HepG2 (cell line): ENCODE data around the gene PLSCR5. TPM values are rescaled to one million over a fixed set of nuclear protein-coding genes. Genes with fewer than 3 reads are reported as not detected.

ENCODE experiments used
- ATF7-NPFF ChIP-seq: sonication (generic); formaldehyde crosslinking; IDR thresholded peaks from 2 replicates; pipeline ENCODE4 v1.8.1; 2023; ENCODE audit warnings: mild to moderate bottlenecking, low read depth, missing genetic modification reagents, moderate library complexity
- HMG20A ChIP-seq: IDR thresholded peaks from 2 replicates; pipeline ENCODE4 v1.6.1; 2016; ENCODE audit warnings: borderline replicate concordance
- HNF4G ChIP-seq, 2 experiments: sonication (generic) in 1 of 2; formaldehyde crosslinking in 1 of 2; IDR thresholded peaks; 2 replicates each; pipeline versions ENCODE4 v1.4.0 to v1.6.1; 2011 to 2020; ENCODE audit warnings: borderline replicate concordance in 2 of 2, low read depth in 2 of 2, mild to moderate bottlenecking in 2 of 2, low read length in 1 of 2, missing genetic modification reagents in 1 of 2, moderate library complexity in 1 of 2
- TOPORS ChIP-seq: sonication (generic); formaldehyde crosslinking; IDR thresholded peaks from 2 replicates; pipeline ENCODE4 v1.8.0; 2023; ENCODE audit warnings: mild to moderate bottlenecking, missing genetic modification reagents
- WIZ ChIP-seq: sonication (generic); formaldehyde crosslinking; IDR thresholded peaks from 2 replicates; pipeline ENCODE4 v1.5.1; 2020; ENCODE audit warnings: mild to moderate bottlenecking, missing genetic modification reagents
- ZBTB21 ChIP-seq: sonication (generic); formaldehyde crosslinking; IDR thresholded peaks from 2 replicates; pipeline ENCODE4 v1.4.0; 2020; ENCODE audit warnings: missing genetic modification reagents
- ZNF136 ChIP-seq: sonication (generic); formaldehyde crosslinking; IDR thresholded peaks from 2 replicates; pipeline ENCODE4 v1.8.1; 2022; ENCODE audit warnings: low read depth, mild to moderate bottlenecking, moderate library complexity, missing genetic modification reagents
- ZNF24 ChIP-seq: fragments of 450-650 bp; IDR thresholded peaks from 2 replicates; pipeline ENCODE4 v1.6.1; 2017; ENCODE audit warnings: antibody characterized with exemption, mild to moderate bottlenecking
- ZNF264 ChIP-seq: sonication (generic); formaldehyde crosslinking; IDR thresholded peaks from 2 replicates; pipeline ENCODE4 v1.4.0; 2020; ENCODE audit warnings: missing genetic modification reagents
- ZNF350 ChIP-seq: sonication (generic); formaldehyde crosslinking; IDR thresholded peaks from 2 replicates; pipeline ENCODE4 v1.4.0; 2020; ENCODE audit warnings: mild to moderate bottlenecking, low read depth, missing genetic modification reagents, borderline replicate concordance
- ZNF552 ChIP-seq: sonication (generic); formaldehyde crosslinking; IDR thresholded peaks from 2 replicates; pipeline ENCODE4 v1.9.0; 2022; ENCODE audit warnings: missing genetic modification reagents, mild to moderate bottlenecking, borderline replicate concordance
- ZNF724P ChIP-seq: sonication (generic); formaldehyde crosslinking; IDR thresholded peaks from 2 replicates; pipeline ENCODE4 v1.8.0; 2022; ENCODE audit warnings: missing genetic modification reagents, borderline replicate concordance
- ZNF816 ChIP-seq: sonication (generic); formaldehyde crosslinking; IDR thresholded peaks from 2 replicates; pipeline ENCODE4 v1.8.0; 2022; ENCODE audit warnings: missing genetic modification reagents, mild to moderate bottlenecking, borderline replicate concordance
- ZNF878 ChIP-seq: sonication (generic); formaldehyde crosslinking; IDR thresholded peaks from 2 replicates; pipeline ENCODE4 v1.8.1; 2023; ENCODE audit warnings: mild to moderate bottlenecking, missing genetic modification reagents, moderate library complexity
- polyA plus RNA-seq, 8 experiments: library from polyadenylated mRNA; depleted of rRNA in 3 of 8; stranded (reverse) in 7 of 8; unstranded in 1 of 8; fragments of >200 nt; fragmentation: Illumina TruSeq in 4 of 8; extraction: Trizol in 4 of 8; gene quantifications; 2 replicates each; pipeline versions ENCODE4 v1.2.1 to v1.2.3, GENCODE V29; 2011 to 2016; ENCODE audit warnings: low read depth in 4 of 8, missing spikeins in 1 of 8, mixed read lengths in 1 of 8; ENCODE audit not compliant: insufficient read depth in 1 of 8
- total RNA-seq, 5 experiments: library from RNA; depleted of rRNA; stranded (reverse); fragments of >200 nt; fragmentation: Illumina TruSeq; extraction: Trizol; gene quantifications; 2 replicates each; pipeline ENCODE4 v1.2.3, GENCODE V29; 2016; ENCODE audit warnings: low read depth in 1 of 5
- TF ChIP-seq, protein P1 (sequence below): IDR thresholded peaks from 2 replicates; pipeline ENCODE4 v1.6.1; 2016; ENCODE audit warnings: low read depth, missing genetic modification reagents, missing compliant biosample characterization
- TF ChIP-seq, protein P2 (sequence below): sonication (generic); formaldehyde crosslinking; IDR thresholded peaks from 2 replicates; pipeline ENCODE4 v1.9.0; 2021; ENCODE audit warnings: missing genetic modification reagents, borderline replicate concordance
- TF ChIP-seq, protein P3 (sequence below): sonication (generic); formaldehyde crosslinking; IDR thresholded peaks from 2 replicates; pipeline ENCODE4 v1.5.0; 2020; ENCODE audit warnings: mild to moderate bottlenecking, missing genetic modification reagents

The PLSCR5 gene
- total and polyA plus RNA-seq, 2 of the 13 experiments (the other 11 are each of a cell fraction or from before 2014, with no cell fraction given), result 0.50 TPM; not detected in 1

DNA sequence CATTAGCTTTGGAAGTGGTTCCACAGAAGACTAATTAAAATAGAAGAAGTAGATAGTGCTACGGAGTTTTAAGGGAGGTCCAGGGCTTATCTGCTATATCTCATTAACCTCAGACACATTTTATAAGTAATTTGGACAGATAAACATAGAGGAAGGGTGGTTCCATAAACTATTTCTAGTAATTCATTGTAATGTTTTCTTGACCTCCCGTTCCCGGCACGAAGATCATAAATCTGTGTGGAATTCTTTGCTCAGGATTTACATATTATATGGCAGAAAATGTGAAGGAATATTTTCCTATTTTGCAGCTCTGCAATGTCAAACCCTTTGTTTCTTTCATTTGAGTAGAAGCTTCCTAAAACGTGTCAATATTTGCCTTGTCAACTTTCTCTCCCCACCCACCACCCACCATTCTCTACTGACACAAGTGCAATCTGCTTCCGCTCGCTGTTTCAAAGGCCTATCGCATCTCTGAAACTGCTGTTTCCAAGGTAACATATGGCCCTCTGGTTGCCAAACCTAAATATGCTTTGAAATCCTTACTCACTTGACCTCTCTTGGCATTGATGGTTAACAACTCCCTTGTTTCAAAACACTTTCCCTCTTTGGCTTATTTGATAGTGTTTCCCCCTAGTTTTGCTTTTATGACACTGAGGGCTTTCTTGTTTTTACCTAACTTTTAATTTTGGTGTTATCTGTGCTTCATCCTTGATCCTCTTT is 21.4 kb upstream of the PLSCR5 start (continued):
- TF ChIP-seq, protein P1, sequence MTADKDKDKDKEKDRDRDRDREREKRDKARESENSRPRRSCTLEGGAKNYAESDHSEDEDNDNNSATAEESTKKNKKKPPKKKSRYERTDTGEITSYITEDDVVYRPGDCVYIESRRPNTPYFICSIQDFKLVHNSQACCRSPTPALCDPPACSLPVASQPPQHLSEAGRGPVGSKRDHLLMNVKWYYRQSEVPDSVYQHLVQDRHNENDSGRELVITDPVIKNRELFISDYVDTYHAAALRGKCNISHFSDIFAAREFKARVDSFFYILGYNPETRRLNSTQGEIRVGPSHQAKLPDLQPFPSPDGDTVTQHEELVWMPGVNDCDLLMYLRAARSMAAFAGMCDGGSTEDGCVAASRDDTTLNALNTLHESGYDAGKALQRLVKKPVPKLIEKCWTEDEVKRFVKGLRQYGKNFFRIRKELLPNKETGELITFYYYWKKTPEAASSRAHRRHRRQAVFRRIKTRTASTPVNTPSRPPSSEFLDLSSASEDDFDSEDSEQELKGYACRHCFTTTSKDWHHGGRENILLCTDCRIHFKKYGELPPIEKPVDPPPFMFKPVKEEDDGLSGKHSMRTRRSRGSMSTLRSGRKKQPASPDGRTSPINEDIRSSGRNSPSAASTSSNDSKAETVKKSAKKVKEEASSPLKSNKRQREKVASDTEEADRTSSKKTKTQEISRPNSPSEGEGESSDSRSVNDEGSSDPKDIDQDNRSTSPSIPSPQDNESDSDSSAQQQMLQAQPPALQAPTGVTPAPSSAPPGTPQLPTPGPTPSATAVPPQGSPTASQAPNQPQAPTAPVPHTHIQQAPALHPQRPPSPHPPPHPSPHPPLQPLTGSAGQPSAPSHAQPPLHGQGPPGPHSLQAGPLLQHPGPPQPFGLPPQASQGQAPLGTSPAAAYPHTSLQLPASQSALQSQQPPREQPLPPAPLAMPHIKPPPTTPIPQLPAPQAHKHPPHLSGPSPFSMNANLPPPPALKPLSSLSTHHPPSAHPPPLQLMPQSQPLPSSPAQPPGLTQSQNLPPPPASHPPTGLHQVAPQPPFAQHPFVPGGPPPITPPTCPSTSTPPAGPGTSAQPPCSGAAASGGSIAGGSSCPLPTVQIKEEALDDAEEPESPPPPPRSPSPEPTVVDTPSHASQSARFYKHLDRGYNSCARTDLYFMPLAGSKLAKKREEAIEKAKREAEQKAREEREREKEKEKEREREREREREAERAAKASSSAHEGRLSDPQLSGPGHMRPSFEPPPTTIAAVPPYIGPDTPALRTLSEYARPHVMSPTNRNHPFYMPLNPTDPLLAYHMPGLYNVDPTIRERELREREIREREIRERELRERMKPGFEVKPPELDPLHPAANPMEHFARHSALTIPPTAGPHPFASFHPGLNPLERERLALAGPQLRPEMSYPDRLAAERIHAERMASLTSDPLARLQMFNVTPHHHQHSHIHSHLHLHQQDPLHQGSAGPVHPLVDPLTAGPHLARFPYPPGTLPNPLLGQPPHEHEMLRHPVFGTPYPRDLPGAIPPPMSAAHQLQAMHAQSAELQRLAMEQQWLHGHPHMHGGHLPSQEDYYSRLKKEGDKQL (CRISPR knock-in tag), result peak; percentile 88
- TF ChIP-seq WIZ (CRISPR knock-in tag), result no peak
- TF ChIP-seq ZNF724P (CRISPR knock-in tag), result no peak
- no peak for TF ChIP-seq ZNF350 (CRISPR knock-in tag)
- TF ChIP-seq ATF7-NPFF (CRISPR knock-in tag), result no peak
- no peak for TF ChIP-seq ZNF24
- TF ChIP-seq, protein P2, sequence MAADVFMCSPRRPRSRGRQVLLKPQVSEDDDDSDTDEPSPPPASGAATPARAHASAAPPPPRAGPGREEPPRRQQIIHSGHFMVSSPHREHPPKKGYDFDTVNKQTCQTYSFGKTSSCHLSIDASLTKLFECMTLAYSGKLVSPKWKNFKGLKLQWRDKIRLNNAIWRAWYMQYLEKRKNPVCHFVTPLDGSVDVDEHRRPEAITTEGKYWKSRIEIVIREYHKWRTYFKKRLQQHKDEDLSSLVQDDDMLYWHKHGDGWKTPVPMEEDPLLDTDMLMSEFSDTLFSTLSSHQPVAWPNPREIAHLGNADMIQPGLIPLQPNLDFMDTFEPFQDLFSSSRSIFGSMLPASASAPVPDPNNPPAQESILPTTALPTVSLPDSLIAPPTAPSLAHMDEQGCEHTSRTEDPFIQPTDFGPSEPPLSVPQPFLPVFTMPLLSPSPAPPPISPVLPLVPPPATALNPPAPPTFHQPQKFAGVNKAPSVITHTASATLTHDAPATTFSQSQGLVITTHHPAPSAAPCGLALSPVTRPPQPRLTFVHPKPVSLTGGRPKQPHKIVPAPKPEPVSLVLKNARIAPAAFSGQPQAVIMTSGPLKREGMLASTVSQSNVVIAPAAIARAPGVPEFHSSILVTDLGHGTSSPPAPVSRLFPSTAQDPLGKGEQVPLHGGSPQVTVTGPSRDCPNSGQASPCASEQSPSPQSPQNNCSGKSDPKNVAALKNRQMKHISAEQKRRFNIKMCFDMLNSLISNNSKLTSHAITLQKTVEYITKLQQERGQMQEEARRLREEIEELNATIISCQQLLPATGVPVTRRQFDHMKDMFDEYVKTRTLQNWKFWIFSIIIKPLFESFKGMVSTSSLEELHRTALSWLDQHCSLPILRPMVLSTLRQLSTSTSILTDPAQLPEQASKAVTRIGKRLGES (CRISPR knock-in tag), result no peak
- no peak for TF ChIP-seq ZNF816 (CRISPR knock-in tag)
- peak; percentile 99 for TF ChIP-seq HMG20A (CRISPR knock-in tag)
- TF ChIP-seq ZNF878 (CRISPR knock-in tag), result peak; percentile 79
- TF ChIP-seq TOPORS (CRISPR knock-in tag), result no peak
- no peak for TF ChIP-seq ZNF264 (CRISPR knock-in tag)
- peak; percentile 54; the same call in 1 of the 2 replicates for TF ChIP-seq HNF4G (IDR thresholded peaks at IDR 0.05; ENCODE audit: borderline replicate concordance, low read depth, low read length)
- TF ChIP-seq HNF4G (CRISPR knock-in tag; IDR thresholded peaks at IDR 0.05; ENCODE audit: borderline replicate concordance, low read depth), result peak; percentile 40; the same call in 1 of the 2 replicates
- TF ChIP-seq ZNF136, result no peak
- no peak for TF ChIP-seq ZNF552 (CRISPR knock-in tag)
- TF ChIP-seq ZBTB21 (CRISPR knock-in tag), result no peak
- TF ChIP-seq, protein P3, sequence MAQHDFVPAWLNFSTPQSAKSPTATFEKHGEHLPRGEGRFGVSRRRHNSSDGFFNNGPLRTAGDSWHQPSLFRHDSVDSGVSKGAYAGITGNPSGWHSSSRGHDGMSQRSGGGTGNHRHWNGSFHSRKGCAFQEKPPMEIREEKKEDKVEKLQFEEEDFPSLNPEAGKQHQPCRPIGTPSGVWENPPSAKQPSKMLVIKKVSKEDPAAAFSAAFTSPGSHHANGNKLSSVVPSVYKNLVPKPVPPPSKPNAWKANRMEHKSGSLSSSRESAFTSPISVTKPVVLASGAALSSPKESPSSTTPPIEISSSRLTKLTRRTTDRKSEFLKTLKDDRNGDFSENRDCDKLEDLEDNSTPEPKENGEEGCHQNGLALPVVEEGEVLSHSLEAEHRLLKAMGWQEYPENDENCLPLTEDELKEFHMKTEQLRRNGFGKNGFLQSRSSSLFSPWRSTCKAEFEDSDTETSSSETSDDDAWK, result no peak
